A549 (cell line): ENCODE data around the gene ICAM4.

Source experiments
- CTCF ChIP-seq: fragments of >200 bp; sonication (Bioruptor Twin); formaldehyde crosslinking; IDR thresholded peaks from 3 replicates; pipeline ENCODE4 v1.5.1; 2016
- EP300 ChIP-seq, 2 experiments: fragments of >200 bp; sonication (Bioruptor Twin); formaldehyde crosslinking; IDR thresholded peaks; 2 replicates in 1 of 2; 3 replicates in 1 of 2; pipeline ENCODE4 v1.6.1; 2016 to 2017
- NPAS2 ChIP-seq: fragments of 250-450 bp; sonication (Bioruptor Pico); IDR thresholded peaks from 2 replicates; pipeline ENCODE4 v1.8.0; 2022; ENCODE audit warnings: mild to moderate bottlenecking, moderate library complexity, borderline replicate concordance
- POLR2A ChIP-seq: IDR thresholded peaks from 2 replicates; pipeline ENCODE4 v1.6.1; 2012; ENCODE audit warnings: mild to moderate bottlenecking, low read length
- RFX5 ChIP-seq: fragments of 450-650 bp; IDR thresholded peaks from 2 replicates; pipeline ENCODE4 v1.7.1; 2014; ENCODE audit warnings: antibody characterized with exemption, mild to moderate bottlenecking, moderate library complexity
- SMC3 ChIP-seq: fragments of >200 bp; sonication (Bioruptor Twin); formaldehyde crosslinking; IDR thresholded peaks from 3 replicates; pipeline ENCODE4 v1.6.1; 2018; ENCODE audit warnings: inconsistent platforms
- SREBF2 ChIP-seq: fragments of 450-650 bp; IDR thresholded peaks from 2 replicates; pipeline ENCODE4 v1.6.1; 2014; ENCODE audit warnings: mild to moderate bottlenecking, moderate library complexity
- ZFP36 ChIP-seq: fragments of 450-650 bp; IDR thresholded peaks from 2 replicates; pipeline ENCODE4 v1.6.1; 2014; ENCODE audit warnings: borderline replicate concordance; ENCODE audit not compliant: partially characterized antibody

GRCh38 chr19:10290357-10290875, 3.7 kb downstream of the ICAM4 start:
- TF ChIP-seq EP300 (IDR thresholded peaks at IDR 0.05) (no peak), SMC3 (no peak), CTCF (no peak), POLR2A (no peak), RFX5 (no peak), SREBF2 (no peak), NPAS2 (CRISPR knock-in tag) (no peak), ZFP36 (no peak)
